K562 (cell line): Measurements from ENCODE around the gene ZCCHC17. TPM values are rescaled to one million over a fixed set of nuclear protein-coding genes. Genes with fewer than 3 reads are reported as not detected.

Source experiments
- ATAC-seq: fragments of 200-7000 bp; cut with Tn5 transposase; 3 replicates; pipeline ENCODE4 v1.9.1; 2020; ENCODE audit warnings: moderate library complexity
- BruUV-seq: library from RNA; stranded (reverse); fragments of 400-500 nt; replicated peaks from 2 replicates; lab custom pipeline; 2021; lab: Mats Ljungman, UMichigan
- CTCF ChIA-PET: fragments of 300-600 bp; formaldehyde crosslinking; extraction: SDS; loops from one replicate; lab custom pipeline; 2021; ENCODE audit warnings: low intra/inter-chr PET ratio; lab: Yijun Ruan, JAX
- POLR2A ChIA-PET: fragments of 300-600, 350-650 bp; sonication (Branson Sonifier 250); formaldehyde crosslinking; extraction: SDS; loops from one replicate; lab custom pipeline; 2021; ENCODE audit warnings: antibody characterized with exemption, inconsistent platforms; lab: Yijun Ruan, JAX
- DNase-seq, 4 experiments: peaks; one replicate each; pipeline versions ENCODE4 v3.0.0 to v3.0.0-alpha.2; 2011 to 2018; ENCODE audit warnings: low spot score in 3 of 4, mixed read lengths in 3 of 4; ENCODE audit errors: extremely low read depth in 1 of 4
- FAIRE-seq: peaks from 2 replicates; lab custom pipeline; 2011; peaks lifted over from hg19 to GRCh38; lab: Jason Lieb, UNC
- H2AFZ ChIP-seq: 2 replicates; pipeline ENCODE4 v1.6.0; 2011; ENCODE audit warnings: low read depth, low read length, control low read depth, inconsistent platforms
- H3K27ac ChIP-seq: fragments of 200-600 bp; 3 replicates; pipeline ENCODE4 v1.8.0; 2011; ENCODE audit warnings: low read depth, mild to moderate bottlenecking, control low read depth, inconsistent platforms, low read length, moderate library complexity, mixed read lengths; ENCODE audit errors: extremely low read depth
- H3K27me3 ChIP-seq, 2 experiments: fragments of 300-600 bp in 1 of 2; 2 replicates in 1 of 2; 3 replicates in 1 of 2; pipeline versions ENCODE4 v1.6.0 to v1.8.0; 2011; ENCODE audit warnings: inconsistent platforms in 2 of 2, low read length in 2 of 2, mild to moderate bottlenecking in 1 of 2, mixed read lengths in 1 of 2, moderate library complexity in 1 of 2; ENCODE audit not compliant: control insufficient read depth in 2 of 2, insufficient read depth in 2 of 2
- H3K36me3 ChIP-seq: fragments of 300-600 bp; 3 replicates; pipeline ENCODE4 v1.8.0; 2011; ENCODE audit warnings: mild to moderate bottlenecking, low read length, inconsistent platforms; ENCODE audit not compliant: control insufficient read depth, insufficient read depth
- H3K4me1 ChIP-seq, 2 experiments: fragments of 200-600 bp in 1 of 2; replicated peaks in 1 of 2; 2 replicates in 1 of 2; 3 replicates in 1 of 2; pipeline versions ENCODE4 v1.5.1 to v1.8.0; 2011; ENCODE audit warnings: inconsistent platforms in 2 of 2, low read length in 2 of 2, mild to moderate bottlenecking in 1 of 2, mixed read lengths in 1 of 2, moderate library complexity in 1 of 2; ENCODE audit not compliant: control insufficient read depth in 2 of 2, insufficient read depth in 2 of 2
- H3K4me2 ChIP-seq: 2 replicates; pipeline ENCODE4 v1.6.1; 2011; ENCODE audit warnings: low read length, control low read depth, inconsistent platforms, mixed read lengths; ENCODE audit not compliant: insufficient read depth
- H3K4me3 ChIP-seq: fragments of 200-600 bp; sonication (generic), shearing (Covaris generic); 2 replicates; pipeline ENCODE4 v1.5.1; 2016; ENCODE audit warnings: control low read depth, inconsistent platforms
- H3K79me2 ChIP-seq: fragments of 200-600 bp; 3 replicates; pipeline ENCODE4 v1.8.0; 2011; ENCODE audit warnings: low read length, inconsistent platforms; ENCODE audit not compliant: control insufficient read depth, insufficient read depth
- H3K9ac ChIP-seq, 2 experiments: 2 replicates each; pipeline versions ENCODE4 v1.6.0 to v1.6.1; 2011; ENCODE audit warnings: low read depth in 2 of 2, low read length in 2 of 2, control low read depth in 1 of 2, inconsistent platforms in 1 of 2, mild to moderate bottlenecking in 1 of 2, mixed read lengths in 1 of 2; ENCODE audit not compliant: insufficient read depth in 1 of 2
- H3K9me1 ChIP-seq: one replicate; pipeline ENCODE4 v1.6.0; 2011; ENCODE audit warnings: inconsistent platforms, mild to moderate bottlenecking, low read length, moderate library complexity; ENCODE audit not compliant: control insufficient read depth, insufficient read depth
- H3K9me3 ChIP-seq: replicated peaks from 2 replicates; pipeline ENCODE4 v1.5.1; 2011; ENCODE audit warnings: low read depth, low read length, inconsistent platforms; ENCODE audit not compliant: control insufficient read depth, insufficient read depth
- H4K20me1 ChIP-seq: replicated peaks from 2 replicates; pipeline ENCODE4 v1.6.1; 2011; ENCODE audit warnings: low read length, inconsistent platforms, mixed read lengths; ENCODE audit not compliant: control insufficient read depth, insufficient read depth
- CEBPB ChIP-seq: fragments of 450-650 bp; IDR thresholded peaks from 2 replicates; pipeline ENCODE4 v1.6.1; 2016; ENCODE audit warnings: missing genetic modification characterization, missing compliant biosample characterization
- PRMT5 ChIP-seq: sonication (generic); formaldehyde crosslinking; IDR thresholded peaks from 2 replicates; pipeline ENCODE4 v1.5.0; 2020; ENCODE audit warnings: missing genetic modification reagents
- RBM25 ChIP-seq: fragments of 200-400 bp; formaldehyde crosslinking; IDR thresholded peaks from 2 replicates; pipeline ENCODE4 v1.6.1; 2018; ENCODE audit warnings: low read length, low read depth, moderate library complexity; ENCODE audit not compliant: severe bottlenecking
- SOX6 ChIP-seq: fragments of 450-650 bp; IDR thresholded peaks from 2 replicates; pipeline ENCODE4 v1.6.1; 2014; ENCODE audit warnings: mild to moderate bottlenecking
- ZMIZ1 ChIP-seq, 2 experiments: fragments of 150-350 bp in 1 of 2; IDR thresholded peaks; 2 replicates each; pipeline ENCODE4 v1.6.1; 2012 to 2016; ENCODE audit warnings: low read depth in 2 of 2, low read length in 2 of 2, mild to moderate bottlenecking in 1 of 2, moderate library complexity in 1 of 2
- ZNF12 ChIP-seq: sonication (generic); formaldehyde crosslinking; IDR thresholded peaks from 2 replicates; pipeline ENCODE4 v1.4.0; 2020; ENCODE audit warnings: mild to moderate bottlenecking, missing genetic modification reagents
- ZNF449 ChIP-seq: fragments of 250-450 bp; sonication (Bioruptor Pico); IDR thresholded peaks from 2 replicates; pipeline ENCODE4 v1.8.0; 2022; ENCODE audit warnings: moderate library complexity, mild to moderate bottlenecking, inconsistent platforms
- WGBS: fragments of 100-300 bp; shearing (Covaris generic); methylation state at CpG from one replicate; pipeline ENCODE4 v1.1.6; 2016; ENCODE audit warnings: low coverage, mixed read lengths; ENCODE audit not compliant: insufficient coverage; ENCODE audit errors: missing lambda C conversion rate; 5-methylcytosine and 5-hydroxymethylcytosine counted together
- in situ Hi-C: fragments of 300-500 bp; cut with MboI; formaldehyde crosslinking; loops from 4 replicates; pipeline ENCODE4 v1.15.0; 2018; ENCODE audit warnings: inconsistent platforms, mixed read lengths
- intact Hi-C: fragments of 100-400 bp; cut with micrococcal nuclease; formaldehyde crosslinking; loops from 2 replicates; pipeline ENCODE4 v1.14.2; 2022
- polyA plus RNA-seq, 8 experiments: library from polyadenylated mRNA; depleted of rRNA in 4 of 8; stranded (reverse) in 5 of 8; unstranded in 3 of 8; fragments of >200 nt; fragmentation: Nextera tagmentation in 2 of 8; fragmentation: Illumina TruSeq in 1 of 8; extraction: Ambion mirVana in 2 of 8; extraction: Trizol in 1 of 8; gene quantifications; 2 replicates each; pipeline versions ENCODE4 v1.2.1 to v1.2.3, GENCODE V29; 2011 to 2014; ENCODE audit warnings: inconsistent platforms in 1 of 8, missing spikeins in 1 of 8
- total RNA-seq, 7 experiments: library from RNA; depleted of rRNA in 6 of 7; stranded (reverse); fragments of >200 nt in 6 of 7; fragmentation: Illumina TruSeq in 2 of 7; extraction: Trizol in 2 of 7; gene quantifications; 2 replicates each; pipeline versions ENCODE4 v1.2.1 to v1.2.3, GENCODE V29; 2011 to 2021; ENCODE audit warnings: low replicate concordance in 1 of 7

Gene ZCCHC17
- total and polyA plus RNA-seq, 9 of the 15 experiments (the other 6 are each of a cell fraction or from before 2014, with no cell fraction given) = 46.9 to 150 (median 74.7) TPM

- Histone ChIP-seq H3K4me2 (no peak overlapping the region), H3K9me1 (no peaks in the 10 kb centered on the region), H3K79me2 (no peaks in the 10 kb centered on the region), H3K9ac (no peak overlapping the region), H3K9me3 (no peaks in the 10 kb centered on the region), H3K27me3 (peaks cover 4 to 6% of the 10 kb centered on the region in 2 experiments; a peak in 1 of 5 replicates), H4K20me1 (0 out of 2 replicates have a peak, but pooled peaks cover 4% of the 10 kb centered on the region), H3K36me3 (no peaks in the 10 kb centered on the region), H3K4me1 (peaks cover 6 to 10% of the 10 kb centered on the region in 2 experiments), H2AFZ (no peak overlapping the region), H3K27ac (no peak overlapping the region), H3K4me3 (no peak overlapping the region)
- POLR2A ChIA-PET = no interaction called here
- no peak for FAIRE-seq
- ATAC-seq = no peak
- TF ChIP-seq CEBPB (tag) = no peak
- peak; percentile 20 for TF ChIP-seq RBM25
- intact Hi-C loops (no loop called here), in situ Hi-C loops (no loop called here)
- BruUV-seq = no TSS peak
- CTCF ChIA-PET = no interaction called here
- peak in 2 of 4 experiments; percentile 39 to 43 for DNase-seq
Measured at GRCh38 chr1:31378001-31378400, 81.2 kb downstream of the ZCCHC17 start.

- no peak overlapping the region for H2AFZ ChIP-seq
- no peaks in the 10 kb centered on the region for H3K36me3 ChIP-seq
- in situ Hi-C loops = no loop called here
- ChIA-PET POLR2A (interaction anchor here (0.6 to 1.2 kb wide), 2 partner anchors 13 to 1865 kb away, joined by 3 to 4 read pairs; no protein-coding TSS in a partner anchor), CTCF (no interaction called here)
- peaks cover 9 to 18% of the 10 kb centered on the region in 2 experiments; a peak in 3 of 5 replicates for H3K27me3 ChIP-seq
- TF ChIP-seq PRMT5 (CRISPR knock-in tag) (no peak), SOX6 (no peak), ZMIZ1 (IDR thresholded peaks at IDR 0.05; ENCODE audit: low read depth in 2 of 2, low read length in 2 of 2) (no peak), ZNF12 (CRISPR knock-in tag) (no peak), ZNF449 (CRISPR knock-in tag) (no peak)
- H3K9ac ChIP-seq = 0 out of 4 replicates have a peak overlapping the region, but pooled peaks of 1 of the 2 experiments have one; percentile 39
- no peak for FAIRE-seq
- DNase-seq = no peak
- H3K9me3 ChIP-seq = no peaks in the 10 kb centered on the region
- intact Hi-C loops = no loop called here
- no peak overlapping the region for H3K27ac ChIP-seq
- ATAC-seq = no peak
- 0 out of 2 replicates have a peak, but pooled peaks cover 4% of the 10 kb centered on the region for H4K20me1 ChIP-seq
- H3K4me1 ChIP-seq = no peaks in the 10 kb centered on the region
- H3K79me2 ChIP-seq = no peaks in the 10 kb centered on the region
- no peak overlapping the region for H3K4me2 ChIP-seq
- no peak overlapping the region for H3K4me3 ChIP-seq
- 7% methylated on average over 3 of the region's 3 CpGs for WGBS
- no TSS peak for BruUV-seq
- no peaks in the 10 kb centered on the region for H3K9me1 ChIP-seq
Measured at GRCh38 chr1:31380181-31380580, 83.3 kb downstream of the ZCCHC17 start.
